Measurements from ENCODE around the gene MXRA7. TPM values are rescaled to one million over a fixed set of nuclear protein-coding genes. Genes with fewer than 3 reads are reported as not detected.
"Not testable (repeated sequence)": the region's sequence is repeated elsewhere in the genome, so short reads cannot be mapped to it uniquely, and the experiment has no call there.

Gene MXRA7
- polyA plus RNA-seq, 3 donors: 47.6 to 192 (median 176) TPM

DNA sequence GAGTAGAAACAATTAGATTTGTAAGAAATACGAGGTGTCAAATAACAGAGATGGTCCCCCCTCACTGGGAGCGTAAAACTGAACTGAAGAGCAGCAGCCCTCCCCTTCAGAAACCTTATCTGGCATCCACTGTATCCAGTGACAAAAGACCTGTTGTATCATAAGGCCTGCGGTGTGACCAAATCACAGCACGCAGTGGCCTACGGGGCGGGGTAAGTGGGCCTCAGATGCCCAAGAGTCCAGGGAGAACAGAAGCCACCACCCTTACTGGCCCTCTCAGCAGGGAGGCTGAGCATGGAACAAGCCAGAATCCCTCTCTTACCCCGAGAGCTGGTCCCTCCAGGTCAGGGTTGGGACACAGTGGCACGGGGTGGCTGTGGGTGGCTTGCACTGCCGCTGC, 10.2 kb upstream of the MXRA7 start:
- 83 to 94% (median 92%) methylated on average over 9 of the region's 9 CpGs for WGBS, 3 donors

DNA sequence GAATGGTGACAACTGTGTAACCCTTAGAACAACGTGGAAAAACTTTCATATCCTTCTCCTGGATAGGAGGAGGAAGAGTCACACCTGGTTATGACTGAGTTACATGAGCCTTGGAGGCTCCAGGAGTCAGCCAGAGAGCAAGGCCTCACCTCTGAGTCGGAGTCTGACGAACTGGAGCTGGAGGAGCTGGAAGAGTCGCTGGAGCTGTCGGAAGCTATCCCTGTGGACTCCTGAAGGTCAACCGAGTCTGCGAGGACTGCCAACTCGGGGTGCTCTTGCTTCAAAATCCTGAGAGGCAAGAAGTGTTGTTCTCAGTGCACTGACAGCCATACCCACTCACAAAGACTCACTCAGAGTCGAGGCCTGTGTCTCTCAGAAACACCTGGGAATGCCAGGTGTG, 9.4 kb upstream of the MXRA7 start:
- H3K27ac ChIP-seq (ENCODE audit: low read depth, low read length): no peak overlapping the region
- WGBS, 3 donors: 89 to 92% (median 90%) methylated on average over 9 of the region's 9 CpGs

More for the DNA sequence above, 10.2 kb upstream of the MXRA7 start:
- H3K27ac ChIP-seq (ENCODE audit: low read depth, low read length): no peak overlapping the region

DNA sequence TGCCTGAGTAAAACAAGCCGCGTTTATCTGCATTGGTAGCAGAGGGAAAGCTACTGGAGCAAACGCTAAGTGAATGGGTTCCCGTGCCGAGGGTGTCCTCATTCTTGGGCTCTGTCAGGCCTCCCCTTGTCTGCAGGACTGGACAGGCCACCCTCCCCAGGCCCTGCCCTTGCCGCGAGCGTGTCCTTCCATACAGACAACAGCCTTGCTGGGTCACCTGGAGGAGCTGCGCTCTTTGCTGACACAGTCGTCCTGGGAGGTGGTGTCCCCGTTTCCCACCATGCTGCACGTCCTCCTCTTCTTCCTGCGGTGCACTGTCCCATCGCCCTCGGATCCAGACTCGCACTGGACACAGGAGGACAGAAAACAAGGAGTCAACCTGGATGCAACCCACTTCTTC, 7.8 kb upstream of the MXRA7 start:
- 88 to 92% (median 90%) methylated on average over 16 of the region's 16 CpGs for WGBS, 3 donors
- H3K27ac ChIP-seq (ENCODE audit: low read depth, low read length): no peak overlapping the region

DNA sequence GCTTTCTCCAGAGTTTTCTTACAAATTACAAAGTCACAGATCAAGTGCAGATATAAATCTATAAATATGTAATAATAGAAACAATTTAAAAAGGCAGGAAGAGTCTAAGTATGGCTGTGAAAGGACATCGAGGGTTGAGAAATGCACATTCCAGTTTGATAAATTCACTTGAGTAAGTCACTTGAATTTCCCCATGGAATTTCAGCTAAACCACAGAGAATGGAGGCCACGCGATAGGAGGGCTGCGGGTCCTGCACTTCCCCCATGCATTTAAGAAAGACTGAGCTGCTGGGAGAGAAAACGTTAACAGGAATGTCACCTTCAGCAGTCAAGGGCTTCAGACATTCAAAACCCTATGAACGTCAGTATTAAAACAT, 6.1 kb upstream of the MXRA7 start:
- peak overlapping the region; percentile 23 for H3K27ac ChIP-seq (ENCODE audit: low read depth, low read length)
- WGBS, 3 donors: 38 to 78% (median 47%) methylated on average over 6 of the region's 6 CpGs

DNA sequence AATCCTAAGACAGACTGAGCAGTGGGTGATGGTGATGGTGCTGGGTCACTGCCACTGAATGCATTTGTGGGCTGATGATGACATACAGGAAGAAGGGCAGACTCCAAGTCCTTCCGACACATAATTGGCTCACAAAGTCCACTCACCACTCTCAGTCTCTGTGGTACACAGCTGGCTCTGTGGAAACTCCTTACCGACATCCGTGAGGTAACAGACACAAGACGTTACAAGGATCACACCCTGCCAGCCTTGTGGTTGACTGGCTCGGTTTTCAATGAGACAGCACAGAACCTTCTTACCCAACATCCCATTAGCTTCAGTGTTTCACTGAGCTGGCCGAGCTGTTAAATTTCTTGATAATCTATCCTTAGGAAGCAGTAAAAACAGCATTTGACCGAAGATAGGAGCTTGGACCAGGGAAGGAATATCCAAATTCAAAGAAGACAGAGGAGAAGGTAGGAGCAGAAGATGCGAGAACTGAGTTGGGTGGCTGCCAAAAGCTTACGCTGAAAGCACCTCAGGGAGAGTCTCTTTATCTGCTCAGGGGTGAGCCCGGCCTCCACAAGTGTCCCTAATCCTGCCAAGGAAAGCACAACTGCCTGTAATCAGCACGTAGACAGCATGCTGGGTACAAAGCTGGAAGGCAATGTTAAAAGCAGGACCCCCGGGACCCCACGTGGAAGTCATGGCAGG, 5.5 kb upstream of the MXRA7 start:
- WGBS, 3 donors: 34 to 75% (median 37%) methylated on average over 13 of the region's 13 CpGs
- peak overlapping the region; percentile 23 for H3K27ac ChIP-seq (ENCODE audit: low read depth, low read length)

DNA sequence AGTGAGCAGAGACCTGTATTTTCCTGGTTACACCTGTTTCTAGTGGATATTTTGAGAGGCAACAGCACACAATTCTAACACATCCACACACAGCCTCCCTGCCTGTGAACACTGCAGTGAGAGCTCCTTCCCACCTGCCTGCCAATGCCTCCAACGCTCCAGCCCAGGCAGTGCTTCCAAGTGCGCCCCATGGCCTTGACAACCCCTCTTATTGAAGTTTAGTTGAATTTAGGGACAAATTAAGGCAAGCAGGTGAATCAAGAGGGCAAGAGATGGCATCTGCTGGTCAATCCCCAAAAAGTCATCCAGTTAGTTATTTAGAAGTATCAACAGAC, 4.7 kb upstream of the MXRA7 start:
- 72 to 88% (median 78%) methylated on average over 2 of the region's 2 CpGs for WGBS, 3 donors
- peak overlapping the region; percentile 40 for H3K27ac ChIP-seq (ENCODE audit: low read depth, low read length)

DNA sequence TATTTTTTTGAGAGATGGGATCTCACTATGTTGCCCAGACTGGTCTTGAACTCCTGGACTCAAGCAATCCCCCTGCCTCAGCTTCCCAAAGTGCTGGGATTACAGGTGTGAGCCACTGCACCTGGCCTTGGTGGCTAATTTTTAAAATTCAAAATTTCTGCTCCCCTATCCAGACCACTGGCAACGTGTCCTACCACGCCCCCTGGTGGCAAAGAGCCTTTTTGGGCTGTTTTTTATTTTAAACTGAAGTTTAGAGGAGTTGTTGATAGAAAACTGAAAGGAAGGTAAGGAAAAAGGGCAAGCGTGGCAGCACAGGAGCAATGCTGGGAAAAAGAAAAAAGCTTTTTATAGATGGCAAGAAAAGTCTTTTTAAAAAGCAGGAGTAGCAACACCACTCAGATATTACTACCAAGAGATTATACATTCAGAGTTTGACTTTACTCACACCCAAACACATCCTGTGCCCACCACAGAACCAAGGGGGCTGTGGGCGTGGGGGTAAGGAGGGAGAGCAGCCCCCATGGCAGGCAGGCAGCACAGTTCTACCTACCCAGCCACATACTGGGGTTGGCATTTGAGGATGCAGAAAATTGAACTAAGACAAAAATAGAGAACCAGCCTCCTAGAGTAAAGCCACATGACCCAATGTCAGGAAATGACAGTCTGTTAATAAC, 4.2 kb upstream of the MXRA7 start:
- H3K27ac ChIP-seq (ENCODE audit: low read depth, low read length): peak overlapping the region; percentile 40
- WGBS, 3 donors: 22 to 31% (median 22%) methylated on average over 4 of the region's 4 CpGs

DNA sequence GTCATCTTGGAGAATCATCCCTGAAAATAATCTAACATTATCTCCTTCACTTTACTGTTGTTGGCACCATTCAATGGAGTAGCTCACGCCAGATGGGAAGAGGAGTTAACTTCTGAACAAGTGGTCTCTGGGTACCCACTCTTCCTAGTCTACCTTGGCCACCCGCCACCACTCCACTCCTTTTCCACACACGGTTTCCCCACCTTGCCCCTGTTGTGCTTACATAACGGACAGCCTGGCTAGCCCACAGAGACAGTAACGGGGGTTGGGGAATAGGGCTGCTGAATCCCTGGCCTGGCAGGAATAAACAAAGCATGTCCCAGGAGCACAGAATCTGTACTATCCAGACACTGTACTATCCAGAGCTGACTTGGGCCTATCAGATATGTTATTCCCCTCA, 3.6 kb upstream of the MXRA7 start:
- H3K27ac ChIP-seq (ENCODE audit: low read depth, low read length): no peak overlapping the region

DNA sequence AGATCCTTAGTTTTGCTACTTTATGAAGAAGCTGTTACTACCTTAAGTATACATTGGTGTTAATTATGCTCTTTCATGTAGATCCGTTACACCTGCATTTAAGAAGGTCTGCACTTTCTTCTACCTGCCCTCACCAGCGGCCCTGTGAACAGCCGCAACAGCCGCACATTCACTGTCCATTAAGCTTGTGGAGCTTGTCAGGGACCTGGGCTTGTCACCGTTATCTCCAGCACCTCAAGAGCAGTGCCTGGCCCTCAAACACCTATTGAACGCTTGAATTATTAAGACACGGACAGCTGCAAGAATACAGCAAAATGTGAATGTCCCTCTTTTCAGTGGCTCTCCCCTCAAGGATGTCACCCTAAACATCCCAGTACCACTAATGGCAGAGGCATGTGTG, 3.0 kb upstream of the MXRA7 start:
- WGBS, 3 donors: 96 to 98% (median 96%) methylated on average over 7 of the region's 7 CpGs
- H3K27ac ChIP-seq (ENCODE audit: low read depth, low read length): no peak overlapping the region

More for the DNA sequence above, 3.6 kb upstream of the MXRA7 start:
- 55 to 90% (median 68%) methylated on average over 5 of the region's 5 CpGs for WGBS, 3 donors

DNA sequence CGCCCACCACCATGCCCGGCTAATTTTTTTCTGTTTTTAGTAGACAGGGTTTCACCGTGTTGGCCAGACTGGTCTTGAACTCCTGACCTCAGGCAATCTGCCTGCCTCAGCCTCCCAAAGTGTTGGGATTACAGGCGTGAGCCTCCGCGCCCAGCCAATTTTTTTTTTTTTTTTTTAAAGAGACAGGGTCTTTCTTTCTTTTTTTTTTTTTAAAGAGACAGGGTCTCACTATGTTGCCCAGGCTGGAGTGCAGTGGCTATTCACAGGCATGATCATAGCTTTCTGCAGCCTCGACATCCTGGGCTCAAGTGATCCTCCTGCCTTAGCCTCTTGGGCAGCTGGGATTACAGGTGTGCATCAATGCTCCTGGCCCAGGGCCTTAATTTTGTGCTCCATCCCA, 1.6 kb upstream of the MXRA7 start:
- 62 to 82% (median 77%) methylated on average over 7 of the region's 7 CpGs for WGBS, 3 donors
- not testable (repeated sequence) for H3K27ac ChIP-seq (ENCODE audit: low read depth, low read length)

DNA sequence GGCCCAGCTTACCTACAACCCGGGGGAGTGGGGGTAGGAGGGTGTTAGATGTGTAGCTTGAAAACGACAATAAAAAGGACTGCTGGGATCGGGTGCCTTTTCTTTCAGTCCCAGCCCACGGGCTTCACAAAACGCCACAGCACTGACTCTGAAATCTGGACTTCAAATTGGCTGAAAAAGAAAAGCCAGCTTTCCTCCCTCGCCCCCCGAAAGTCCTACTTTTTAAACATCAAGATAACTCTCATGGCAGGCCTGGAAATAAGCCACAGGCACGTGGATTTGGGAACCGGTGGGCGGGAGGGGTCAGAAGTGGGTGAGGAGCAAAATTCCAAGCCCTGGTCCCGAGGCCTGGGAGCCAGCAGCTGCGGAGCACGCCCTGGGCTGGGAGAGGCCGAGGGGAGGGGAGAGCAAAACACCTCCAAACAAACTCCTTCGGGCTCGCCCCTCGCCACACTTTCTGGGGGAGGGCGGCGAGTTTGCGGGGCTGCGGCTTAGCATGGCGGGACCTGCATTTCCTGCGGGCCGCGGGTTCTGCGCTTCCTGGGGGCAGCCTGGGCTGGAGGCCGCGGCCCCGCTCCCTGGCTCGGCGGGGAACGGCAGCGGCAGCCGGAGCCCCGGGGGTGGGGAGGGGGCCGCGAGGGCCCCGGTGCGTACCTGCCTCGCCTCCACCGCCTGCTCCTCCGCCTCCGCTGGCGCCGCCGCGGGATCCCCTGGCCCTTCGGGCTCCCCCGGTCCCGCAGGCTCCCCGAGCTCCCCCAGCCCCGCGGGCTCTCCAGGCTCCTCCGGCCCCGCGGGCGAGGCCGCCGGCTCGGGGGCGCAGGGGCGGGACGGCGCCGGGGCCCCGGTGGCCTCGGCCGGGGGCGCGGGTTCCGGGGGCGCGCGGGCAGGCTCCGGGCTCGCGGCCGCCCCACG, 558 bp downstream of the MXRA7 start:
- 6 to 10% (median 8%) methylated on average over 22 to 48 of the region's 79 CpGs for WGBS, 3 donors
- H3K27ac ChIP-seq (ENCODE audit: low read depth, low read length): peak overlapping the region; percentile 45

DNA sequence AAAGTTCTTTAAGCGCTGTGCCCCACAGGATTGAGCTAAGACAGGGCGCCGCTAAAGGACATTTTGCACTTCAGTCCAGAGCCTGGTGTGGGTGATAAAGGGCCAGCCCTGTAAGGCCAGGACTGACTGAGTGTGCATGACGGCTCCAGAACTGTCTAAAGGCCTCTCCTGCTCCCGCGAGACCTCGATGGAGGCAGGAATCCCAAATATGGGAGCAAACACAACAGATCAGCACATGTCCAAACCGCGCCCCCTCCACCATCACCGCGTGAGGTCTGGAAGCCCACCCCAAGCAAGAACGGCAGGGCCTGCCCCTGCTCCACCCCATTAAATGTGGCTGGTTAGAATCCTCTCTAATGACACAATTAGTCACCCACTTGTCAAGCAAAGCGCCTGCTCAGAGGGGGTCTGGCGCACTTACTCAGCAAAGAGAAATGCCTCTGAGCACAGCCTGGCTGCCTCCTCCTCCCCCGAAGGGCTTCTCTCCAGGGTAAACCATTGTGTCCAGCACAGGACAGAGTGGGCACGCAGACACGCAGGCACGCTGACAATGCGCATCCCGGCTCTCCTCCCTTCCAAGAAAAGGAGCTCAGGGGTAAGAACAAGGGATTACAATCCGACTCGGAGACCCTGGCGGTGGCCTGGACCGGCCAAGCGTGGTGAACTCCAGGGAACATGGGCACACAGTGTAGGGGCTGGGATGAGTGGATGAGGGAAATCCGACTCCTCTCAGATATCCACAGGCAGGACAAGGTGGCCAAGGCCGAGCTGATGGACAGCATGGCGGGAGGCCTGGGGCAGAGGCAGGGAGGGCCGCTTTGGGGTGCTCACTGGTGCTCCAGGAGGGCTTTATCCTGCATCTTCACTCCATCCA, 1.5 kb downstream of the MXRA7 start:
- peak overlapping the region; percentile 45 for H3K27ac ChIP-seq (ENCODE audit: low read depth, low read length)
- WGBS, 3 donors: 52 to 61% (median 56%) methylated on average over 29 of the region's 29 CpGs

DNA sequence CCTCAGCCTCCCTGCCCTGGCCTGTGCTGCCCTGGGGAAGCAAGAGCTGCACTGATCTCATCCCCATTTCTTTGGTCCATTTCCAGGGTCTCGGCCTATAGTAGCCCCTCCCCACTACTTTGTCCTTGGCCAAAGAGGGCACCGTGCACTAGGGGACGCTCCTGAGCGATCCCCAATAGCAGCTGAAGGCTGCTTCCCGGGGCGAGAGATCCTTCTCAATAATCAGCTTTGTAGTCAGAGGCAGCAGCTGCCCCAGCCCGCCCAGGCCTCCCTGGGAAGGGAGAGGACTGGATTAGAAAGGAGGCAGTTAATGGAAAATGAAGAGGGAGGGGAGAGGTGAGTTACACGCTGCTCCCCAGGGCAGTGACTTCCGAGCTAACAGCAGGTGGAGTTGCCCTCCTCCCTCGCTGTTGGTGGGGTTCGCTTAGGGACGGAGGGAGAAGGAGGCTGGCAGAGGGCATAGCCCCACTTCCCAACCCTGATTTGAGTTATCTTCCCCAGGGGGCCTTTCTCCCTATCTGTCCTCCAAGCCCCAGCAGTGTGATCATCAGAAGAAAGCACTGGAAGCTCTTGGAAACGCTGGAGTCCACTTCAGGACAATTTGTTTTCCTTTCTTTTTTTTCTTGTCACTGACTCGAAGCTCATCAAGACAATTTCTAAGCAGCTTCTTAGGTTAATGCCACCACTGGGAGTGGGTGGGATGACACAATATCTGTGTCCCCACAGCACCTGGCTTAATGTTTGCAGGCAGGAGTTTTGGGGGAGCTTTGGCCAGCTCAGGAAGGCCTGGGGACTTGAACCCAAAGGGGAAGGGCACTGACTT, 2.6 kb downstream of the MXRA7 start:
- peak overlapping the region; percentile 49 for H3K27ac ChIP-seq (ENCODE audit: low read depth, low read length)
- WGBS, 3 donors: 41 to 72% (median 68%) methylated on average over 14 of the region's 14 CpGs

DNA sequence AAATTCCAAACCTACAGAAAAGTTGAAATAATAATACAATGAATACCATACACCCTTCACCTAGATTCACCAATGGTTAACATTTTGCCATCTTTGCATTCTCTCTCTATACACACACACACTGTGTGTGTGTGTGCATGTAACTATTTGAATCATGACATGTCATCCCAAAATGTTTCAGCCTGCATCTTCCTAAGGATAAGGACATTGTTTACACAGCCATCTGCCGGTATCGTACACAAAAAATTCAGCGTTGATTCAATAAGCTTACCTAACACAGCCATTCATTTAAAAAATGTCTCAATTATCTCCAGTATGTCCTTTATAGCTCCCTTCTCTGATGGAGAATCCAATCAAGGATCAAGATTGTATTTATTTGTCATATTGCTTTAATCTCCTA, 3.9 kb downstream of the MXRA7 start:
- 91 to 94% (median 93%) methylated on average over 3 of the region's 3 CpGs for WGBS, 3 donors
- H3K27ac ChIP-seq (ENCODE audit: low read depth, low read length): no peak overlapping the region

DNA sequence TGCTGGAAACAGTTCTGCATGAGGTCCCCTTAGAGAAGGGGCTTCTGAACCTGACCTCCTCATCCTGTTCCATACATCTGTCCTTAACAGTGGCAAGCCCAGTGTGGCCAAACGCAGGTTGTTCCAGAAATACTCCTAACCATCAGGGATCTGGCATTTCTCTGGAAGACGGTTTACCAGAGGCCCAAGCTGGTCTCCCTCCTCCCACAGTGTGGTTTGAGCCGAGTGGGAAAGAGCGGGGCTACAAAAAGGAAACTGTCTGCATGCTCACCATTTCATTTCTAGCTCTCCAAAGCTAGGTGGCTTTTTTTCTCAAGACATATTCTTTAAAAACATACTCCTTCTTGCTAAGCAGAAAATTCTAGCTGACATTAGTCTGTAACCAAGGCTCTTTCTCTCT, 6.0 kb downstream of the MXRA7 start:
- no peak overlapping the region for H3K27ac ChIP-seq (ENCODE audit: low read depth, low read length)
- WGBS, 3 donors: 41 to 68% (median 49%) methylated on average over 4 of the region's 4 CpGs

DNA sequence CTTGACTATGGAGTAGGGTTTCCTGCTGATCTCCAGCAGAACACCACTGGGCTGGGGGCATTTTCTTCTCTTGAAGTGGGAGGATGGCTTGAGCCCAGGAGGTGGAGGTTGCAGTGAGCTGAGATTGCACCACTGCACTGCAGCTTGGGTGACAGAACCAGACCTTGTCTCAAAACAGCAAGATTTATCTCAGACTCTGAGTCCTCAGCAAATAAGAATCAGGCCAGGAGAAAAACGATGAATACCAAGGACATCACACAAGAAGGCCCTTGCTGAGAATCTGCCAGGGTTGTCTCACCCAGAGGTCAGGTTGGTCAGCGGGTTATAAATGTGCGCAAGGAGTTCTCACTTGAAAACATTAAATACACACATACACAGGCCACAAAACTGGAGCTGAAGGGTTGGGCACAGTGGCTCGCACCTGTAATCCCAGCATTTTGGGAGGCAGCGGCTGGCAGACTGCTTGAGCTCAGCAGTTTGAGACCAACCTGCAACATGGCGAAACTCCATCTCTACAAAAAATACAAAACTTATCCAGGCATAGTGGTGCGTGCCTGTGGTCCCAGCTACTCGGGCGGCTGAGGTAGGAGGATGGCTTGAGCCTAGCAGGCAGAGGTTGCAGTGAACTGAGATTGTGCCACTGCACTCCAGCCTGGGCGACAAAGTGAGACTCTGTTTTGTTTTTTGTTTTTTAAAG, 7.7 kb downstream of the MXRA7 start:
- H3K27ac ChIP-seq (ENCODE audit: low read depth, low read length): no peak overlapping the region
- 88 to 94% (median 90%) methylated on average over 10 of the region's 10 CpGs for WGBS, 3 donors

DNA sequence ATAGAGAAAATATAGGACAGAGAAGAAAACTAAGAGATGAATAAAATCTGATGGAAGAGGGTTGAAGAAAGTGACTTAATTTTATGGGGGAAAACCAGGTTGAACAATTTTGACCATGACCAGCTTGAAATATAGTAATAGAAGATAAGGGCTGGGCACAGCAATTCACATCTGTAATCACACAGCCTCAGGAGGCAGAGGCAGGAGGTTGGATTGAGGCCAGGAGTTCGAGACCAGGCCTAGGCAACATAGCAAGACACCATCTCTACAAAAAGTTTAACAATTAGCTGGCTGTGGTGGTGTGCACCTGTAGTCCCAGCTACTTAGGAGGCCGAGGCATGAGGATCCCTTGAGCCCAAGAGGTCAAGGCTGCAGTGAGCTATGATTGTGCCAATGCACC, 8.7 kb downstream of the MXRA7 start:
- no peak overlapping the region for H3K27ac ChIP-seq (ENCODE audit: low read depth, low read length)
- WGBS, 3 donors: 57 to 90% (median 62%) methylated on average over 2 of the region's 2 CpGs
